Measurements from ENCODE around the gene TYK2. TPM values are rescaled to one million over a fixed set of nuclear protein-coding genes. Genes with fewer than 3 reads are reported as not detected.
A peak's percentile ranks its signal among the peaks of the same experiment; 100 is the strongest.

TYK2 gene
- total and polyA plus RNA-seq, 9 of the 15 experiments (the other 6 are each of a cell fraction or from before 2014, with no cell fraction given) = 15.0 to 182 (median 85.9) TPM

- TF ChIP-seq ZBTB5 (IDR thresholded peaks at IDR 0.05) (no peak), MTA2 (IDR thresholded peaks at IDR 0.05; ENCODE audit: low read depth) (no peak), ZNF551 (CRISPR knock-in tag; IDR thresholded peaks at IDR 0.05) (no peak), NKRF (IDR thresholded peaks at IDR 0.05; ENCODE audit: borderline replicate concordance) (no peak), RBM15 (IDR thresholded peaks at IDR 0.05; ENCODE audit: insufficient read depth, low read length) (no peak), DPF2 (IDR thresholded peaks at IDR 0.05) (peak; percentile 37; the same call in 1 of the 2 replicates), BDP1 (IDR thresholded peaks at IDR 0.05; ENCODE audit: insufficient read depth, insufficient read length) (no peak), ZBTB7A (IDR thresholded peaks at IDR 0.05; ENCODE audit: borderline replicate concordance, control insufficient read depth, low read depth, low read length) (peak; percentile 95), FOXJ2 (tag; IDR thresholded peaks at IDR 0.05) (no peak), TCFL5 (CRISPR knock-in tag; conservative IDR thresholded peaks at IDR 0.05) (no peak), FOS (IDR thresholded peaks at IDR 0.05; ENCODE audit: extremely low read depth, insufficient read length) (no peak), RFX1 (IDR thresholded peaks at IDR 0.05) (no peak), ZNF282 (CRISPR knock-in tag; IDR thresholded peaks at IDR 0.05) (no peak), U2AF2 (optimal IDR thresholded peaks at IDR 0.05; ENCODE audit: low read depth, low read length) (no peak), ZBTB34 (CRISPR knock-in tag; IDR thresholded peaks at IDR 0.05) (no peak), CEBPG (CRISPR knock-in tag; IDR thresholded peaks at IDR 0.05) (no peak), CEBPG (tag; conservative IDR thresholded peaks at IDR 0.05 in 1 of 2, IDR thresholded peaks at IDR 0.05 in 1 of 2) (no peak), HOMEZ (CRISPR knock-in tag; IDR thresholded peaks at IDR 0.05) (no peak), MLLT1 (IDR thresholded peaks at IDR 0.05) (no peak), VEZF1 (CRISPR knock-in tag; IDR thresholded peaks at IDR 0.05) (peak; percentile 85)
Measured at GRCh38 chr19:10419200-10419645, 38.9 kb upstream of the TYK2 start (continued).

All from K562 (cell line).